ENCODE results near the gene GRID2. TPM values are rescaled to one million over a fixed set of nuclear protein-coding genes. Genes with fewer than 3 reads are reported as not detected.
"Not testable (repeated sequence)": the region's sequence is repeated elsewhere in the genome, so short reads cannot be mapped to it uniquely, and the experiment has no call there.

GRID2 gene
- total RNA-seq, 1 experiment from 2014 or later, result not detected

DNA sequence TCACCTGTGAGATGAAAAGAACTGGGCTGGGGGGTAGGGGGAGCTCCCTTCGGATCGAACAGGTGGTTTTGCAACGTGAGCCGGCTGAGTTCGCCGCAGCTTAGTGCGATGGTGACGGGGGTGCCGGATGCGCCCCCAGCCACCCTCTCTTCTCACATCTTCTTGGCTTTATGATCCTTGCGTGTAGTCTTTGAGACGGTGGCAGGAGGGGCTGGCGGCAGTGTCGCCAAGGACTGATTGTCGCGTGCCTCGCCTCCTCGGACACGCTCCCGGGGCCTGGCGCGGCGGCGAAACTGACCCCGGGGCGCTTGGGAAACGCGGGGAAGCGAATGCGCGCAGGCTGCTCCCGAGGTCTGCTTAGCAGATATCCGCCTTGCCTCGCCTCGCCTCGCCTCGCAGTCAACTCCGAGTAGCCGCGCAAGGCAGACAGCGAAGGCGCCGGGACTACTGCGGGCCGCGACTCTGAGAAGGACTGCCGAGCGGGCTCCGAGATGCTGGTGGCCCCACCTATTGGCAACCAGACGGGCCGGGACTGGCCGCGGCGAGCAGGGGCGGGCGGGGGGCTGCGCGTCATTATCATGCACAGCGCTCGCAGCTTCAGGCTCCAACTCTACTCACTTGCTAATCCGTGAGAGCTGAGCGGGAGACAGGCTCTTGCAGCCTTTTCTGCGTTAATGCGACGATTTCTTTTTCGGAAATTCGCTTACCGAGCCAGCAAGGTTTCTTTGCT lies 1.5 kb downstream of the GRID2 start:
- DNase-seq (ENCODE audit: low spot score), result no peak

DNA sequence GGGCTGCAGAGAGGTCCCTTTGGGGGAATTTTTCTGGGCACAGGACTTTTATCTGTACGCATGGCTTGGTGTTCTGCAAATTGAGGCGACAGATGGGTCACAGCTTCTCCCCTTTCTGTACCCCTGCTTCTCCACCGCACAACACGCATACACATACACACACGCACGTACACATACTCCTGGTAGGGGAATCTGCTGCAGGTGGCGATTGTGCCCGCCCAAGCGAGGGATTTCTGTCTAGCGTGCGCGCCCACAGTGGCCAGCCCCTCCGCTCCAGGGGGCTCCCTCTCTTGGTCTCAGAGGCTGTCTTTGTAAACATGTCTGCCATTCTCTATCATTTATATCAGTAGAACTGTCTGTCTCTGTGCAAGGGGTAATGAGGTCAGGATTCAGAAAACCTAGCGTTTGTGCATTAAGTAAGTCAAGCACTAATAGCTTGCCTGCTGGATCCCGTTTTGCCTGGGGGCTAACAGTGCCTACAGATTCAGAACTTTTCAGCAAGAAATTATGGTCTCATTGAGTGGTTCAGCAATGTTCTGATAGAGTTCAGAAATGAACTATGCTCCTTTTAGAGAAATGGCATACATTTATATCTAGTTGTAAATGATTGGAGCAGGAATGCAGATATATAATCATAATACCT lies 2.2 kb downstream of the GRID2 start:
- DNase-seq (ENCODE audit: low spot score), result no peak

DNA sequence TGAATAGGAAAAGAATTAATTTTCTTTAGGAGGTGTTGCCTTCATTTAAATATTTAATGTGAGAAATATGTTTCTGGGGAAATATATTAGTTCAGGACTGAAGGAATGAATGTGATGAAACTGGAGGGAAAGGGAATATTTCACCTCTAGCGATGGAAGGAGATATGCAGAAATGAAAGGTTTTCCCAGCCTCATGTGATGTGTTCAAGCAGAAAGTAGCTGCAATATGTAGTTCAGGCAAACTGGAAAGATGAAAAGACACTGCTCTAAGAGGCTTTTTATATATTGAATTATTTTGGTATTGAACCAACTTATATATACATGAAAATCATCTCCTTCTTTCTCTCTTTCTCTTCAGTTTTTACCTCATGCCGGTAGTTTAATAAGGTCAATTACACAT lies 3.4 kb downstream of the GRID2 start:
- DNase-seq (ENCODE audit: low spot score), result no peak

DNA sequence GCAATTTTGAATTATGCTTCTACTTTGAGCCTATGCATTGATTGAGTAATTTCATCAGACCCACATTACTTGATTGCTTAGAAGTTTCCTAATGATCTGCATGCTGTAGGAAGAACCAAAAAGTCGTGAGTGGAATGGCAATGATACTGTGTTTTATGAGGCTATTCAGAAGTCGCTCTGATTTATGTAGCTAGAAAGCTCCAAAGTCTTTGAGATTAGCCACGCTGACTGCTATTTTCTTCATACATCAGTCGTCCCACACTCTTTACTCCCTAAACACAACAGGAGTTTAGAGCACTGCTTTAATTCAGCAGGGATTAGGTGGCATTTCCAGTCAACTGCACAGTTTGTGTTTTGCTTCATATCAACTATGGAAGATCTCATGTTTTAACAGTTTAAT lies 4.1 kb downstream of the GRID2 start:
- no peak for DNase-seq (ENCODE audit: low spot score)

DNA sequence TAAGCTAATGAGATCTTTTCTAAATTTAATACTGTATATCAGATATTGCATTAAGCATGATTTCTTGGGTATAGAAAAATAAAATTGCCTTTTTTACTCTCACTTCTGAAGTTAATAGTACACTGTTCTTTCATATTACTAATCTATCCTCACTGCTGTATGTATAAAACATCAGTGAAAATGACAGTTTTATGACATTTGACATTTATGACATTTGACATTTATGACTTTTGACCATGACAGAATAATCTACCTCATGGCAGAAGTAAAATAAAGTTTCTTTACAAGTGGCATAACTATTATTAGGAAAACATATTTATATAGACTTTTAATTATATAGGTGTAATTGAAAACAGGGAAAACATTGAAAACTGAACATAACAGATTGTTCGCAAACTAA lies 13.3 kb downstream of the GRID2 start:
- no peak for DNase-seq (ENCODE audit: low spot score)

DNA sequence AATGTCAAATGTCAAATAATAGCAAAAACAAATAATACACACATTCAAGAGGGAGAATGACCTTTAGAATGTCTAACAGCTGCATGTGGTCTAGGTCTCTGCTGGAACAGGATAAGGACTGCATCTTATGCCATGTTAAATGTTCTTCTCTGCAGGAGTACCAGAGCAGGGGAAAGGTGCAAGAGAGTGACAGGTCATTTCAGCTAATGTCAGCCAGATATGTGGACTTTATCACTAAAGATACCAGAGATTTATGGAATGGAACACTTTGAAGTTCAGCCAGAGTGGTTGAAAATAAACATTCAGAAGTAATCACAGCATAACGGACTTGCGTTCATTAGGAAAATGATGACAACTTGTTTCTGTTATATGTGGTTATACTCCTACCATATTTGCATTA lies 24.3 kb downstream of the GRID2 start:
- no peak for DNase-seq (ENCODE audit: low spot score)

DNA sequence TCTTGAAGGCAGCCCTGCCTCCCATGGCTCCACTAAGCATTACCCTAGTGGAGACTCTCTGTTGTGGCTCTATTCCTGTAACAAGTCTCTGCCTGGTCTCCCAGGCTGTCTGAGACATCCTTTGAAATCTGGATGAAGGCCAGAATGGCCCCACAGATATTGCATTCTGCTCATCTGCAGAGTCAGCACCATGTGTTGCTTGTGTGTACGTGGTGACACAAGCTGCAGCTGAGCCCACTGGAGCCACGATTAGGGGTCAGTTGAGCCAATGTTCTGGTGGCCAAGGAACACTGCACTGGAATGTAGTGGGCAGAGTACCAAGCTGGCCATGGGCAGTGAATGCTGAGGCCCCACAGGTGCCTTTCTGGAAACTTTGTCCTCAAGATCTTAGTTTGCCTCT lies 29.2 kb downstream of the GRID2 start:
- no peak for DNase-seq (ENCODE audit: low spot score)

DNA sequence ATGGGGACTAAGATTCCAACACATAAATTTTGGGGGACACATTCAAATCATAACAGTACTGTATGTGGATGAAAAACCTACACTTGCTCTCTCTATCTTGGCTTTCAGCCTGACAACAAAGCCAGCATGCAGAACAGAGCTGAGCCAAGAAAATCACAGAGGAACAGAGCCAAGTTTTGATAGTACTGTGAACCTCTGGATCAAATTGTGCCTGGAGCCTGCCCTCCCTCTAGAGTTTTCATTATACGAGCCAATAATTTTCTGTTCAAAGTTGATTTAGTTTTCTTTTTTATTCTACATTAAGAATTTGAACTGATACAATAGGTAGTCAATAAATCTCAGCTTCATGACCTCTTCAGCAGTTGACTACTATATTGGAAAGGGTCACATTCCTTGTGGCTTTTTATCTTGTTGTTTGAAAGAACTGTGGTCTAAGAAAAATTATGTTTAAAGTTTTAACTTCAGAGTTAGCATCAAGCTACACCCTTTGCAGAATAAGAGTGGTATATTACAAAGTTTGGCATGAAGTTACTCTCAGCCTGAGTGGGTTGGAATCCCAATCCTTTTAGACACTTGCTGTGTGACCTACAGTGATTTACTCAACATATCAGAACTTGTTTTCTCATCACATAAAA lies 31.1 kb downstream of the GRID2 start:
- peak; percentile 27 for DNase-seq (ENCODE audit: low spot score)

DNA sequence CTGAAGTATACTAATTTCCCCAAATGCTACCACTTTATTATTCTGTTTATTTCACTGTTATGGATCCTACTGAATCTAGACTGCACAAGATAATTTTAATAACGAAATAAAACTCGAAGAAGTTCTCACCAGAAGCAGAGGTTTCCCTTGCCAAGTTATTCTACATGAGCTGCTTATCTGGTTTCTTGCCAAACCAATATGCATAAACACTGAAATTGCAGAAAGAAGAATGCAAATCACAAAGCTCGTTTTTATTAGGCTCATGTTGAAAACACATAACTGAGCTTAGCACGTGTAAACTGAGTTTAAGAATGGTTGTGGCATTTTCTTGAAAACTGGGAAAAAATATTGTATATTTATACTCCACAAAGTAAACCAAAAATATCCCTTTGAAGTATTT lies 35.9 kb downstream of the GRID2 start:
- no peak for DNase-seq (ENCODE audit: low spot score)

DNA sequence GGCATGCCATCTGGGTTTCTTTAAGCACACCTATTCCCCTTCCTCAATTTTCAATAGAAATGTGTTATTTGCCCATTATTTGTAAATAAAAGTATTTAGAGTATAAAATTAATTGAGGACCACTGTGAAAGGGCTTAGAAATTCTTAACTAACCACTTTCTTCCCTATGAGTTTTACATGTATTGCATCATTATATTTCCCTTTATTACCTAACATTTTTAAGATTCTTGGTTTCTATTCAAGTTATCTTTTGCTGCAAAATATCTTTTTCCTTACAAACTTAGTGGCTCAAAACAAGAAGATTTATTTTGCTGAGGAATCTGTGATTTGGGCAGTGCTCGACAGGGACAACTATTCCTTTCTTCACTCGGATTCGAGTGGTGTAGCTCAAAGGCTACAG lies 40.5 kb downstream of the GRID2 start:
- DNase-seq (ENCODE audit: low spot score), result no peak

DNA sequence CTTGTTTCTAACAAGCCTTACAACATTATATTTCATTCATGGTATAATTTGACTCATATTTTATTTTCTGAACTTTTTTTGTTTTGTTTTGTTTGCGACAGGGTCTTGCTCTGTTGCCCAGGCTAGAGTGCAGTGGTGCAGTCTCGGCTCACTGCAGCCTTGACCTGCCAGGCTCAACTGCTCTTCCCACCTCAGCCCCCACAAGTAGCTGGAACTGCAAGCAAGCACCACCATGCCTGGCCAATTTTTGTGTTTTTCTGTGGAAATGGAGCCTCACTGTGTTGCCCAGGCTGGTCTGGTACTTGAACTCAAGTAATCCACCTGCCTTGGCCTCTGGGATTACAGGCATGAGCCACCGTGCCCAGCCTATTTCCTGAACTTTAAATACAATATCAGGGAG lies 42.5 kb downstream of the GRID2 start:
- DNase-seq (ENCODE audit: low spot score), result no peak

DNA sequence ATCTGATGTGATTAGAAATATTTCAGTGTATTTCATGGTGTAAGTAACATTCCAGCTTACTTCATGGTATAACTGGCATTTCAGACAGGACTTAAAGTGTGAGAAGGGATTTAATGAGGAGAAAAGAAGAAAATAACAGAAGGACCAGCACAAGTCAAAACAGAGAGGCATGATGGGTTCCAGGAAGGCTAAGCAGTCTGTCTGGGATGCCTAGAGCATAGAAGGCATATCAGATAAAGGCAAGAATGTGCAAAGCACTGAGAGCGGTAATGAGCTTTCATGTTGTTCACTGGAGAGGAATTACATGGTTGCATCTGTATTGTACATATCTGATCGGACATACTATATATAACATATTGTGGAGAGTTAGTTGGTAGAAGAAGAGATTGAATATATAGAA lies 54.2 kb downstream of the GRID2 start:
- no peak for DNase-seq (ENCODE audit: low spot score)

DNA sequence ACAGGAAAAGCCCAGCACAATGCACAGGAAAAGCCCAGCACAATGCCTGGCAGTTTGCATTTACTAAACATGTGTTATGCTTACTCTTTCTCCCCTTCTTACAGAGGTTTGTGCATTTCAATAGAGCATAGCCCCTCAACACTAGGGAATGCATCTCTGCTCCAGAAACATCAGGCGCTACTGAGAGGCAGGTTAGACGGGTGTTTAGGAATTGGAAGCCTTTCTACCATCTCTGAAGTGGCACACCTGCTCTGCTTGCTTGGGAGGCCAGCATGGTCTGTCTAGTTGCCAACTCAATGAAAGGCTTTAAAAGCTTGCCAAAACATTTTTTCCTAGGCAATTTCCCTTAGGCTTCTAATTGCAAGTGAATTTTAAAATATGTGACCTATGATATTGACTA lies 55.7 kb downstream of the GRID2 start:
- no peak for DNase-seq (ENCODE audit: low spot score)

DNA sequence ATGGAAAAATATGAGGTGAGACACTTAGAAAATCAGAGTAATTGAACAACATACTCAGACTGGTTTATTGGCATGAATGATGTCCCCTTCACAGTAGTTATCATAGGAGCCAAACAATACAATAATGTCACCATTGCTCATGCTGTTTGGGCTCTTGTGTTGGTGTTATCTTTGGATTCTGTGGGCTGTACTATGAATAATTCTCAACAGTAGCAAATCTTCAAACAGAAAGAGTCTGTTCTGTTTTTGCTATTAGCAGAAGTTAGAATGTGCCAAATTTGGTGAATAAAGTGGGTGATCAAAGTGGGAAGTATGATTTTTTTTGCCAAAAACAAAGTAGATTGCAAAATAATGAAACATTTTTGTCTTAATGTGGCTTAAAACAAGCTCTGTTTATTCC lies 58.3 kb downstream of the GRID2 start:
- no peak for DNase-seq (ENCODE audit: low spot score)

DNA sequence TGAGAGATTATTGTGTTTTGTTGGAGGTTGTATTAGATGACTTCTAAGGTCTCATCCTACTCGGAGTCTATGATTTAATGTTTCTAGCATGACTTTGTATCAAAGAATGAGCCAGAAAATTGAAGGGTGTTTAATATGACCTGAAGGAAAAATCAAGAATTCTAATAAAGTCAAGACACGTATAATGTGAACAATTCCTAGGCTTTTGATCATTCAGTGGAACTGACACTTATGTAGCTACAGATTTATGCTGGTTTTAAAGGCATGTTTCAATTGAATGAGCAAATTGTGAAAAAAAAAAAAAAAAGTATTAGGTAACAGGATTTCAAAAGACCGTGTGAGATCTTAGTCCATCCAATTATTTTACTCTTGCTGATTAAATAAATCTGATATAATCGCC lies 64.9 kb downstream of the GRID2 start:
- DNase-seq (ENCODE audit: low spot score), result no peak

DNA sequence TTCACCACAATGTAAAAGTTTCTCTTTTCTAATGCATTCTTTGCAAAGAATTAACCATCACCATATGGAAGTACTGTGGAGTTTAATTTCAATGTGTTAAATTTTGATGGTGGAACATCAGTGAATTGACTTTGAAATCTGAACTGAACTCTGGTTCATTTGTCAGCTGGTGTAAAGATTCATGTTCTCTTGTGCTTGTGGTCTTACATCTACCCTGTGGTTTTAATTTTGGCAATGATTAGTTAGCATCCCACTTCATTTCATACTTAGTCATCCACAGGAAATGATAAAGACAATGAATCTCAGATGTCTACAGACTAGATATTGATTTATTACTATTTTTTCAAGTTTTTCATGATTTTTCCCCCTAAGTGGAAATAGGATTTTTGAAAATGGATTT lies 77.8 kb downstream of the GRID2 start:
- DNase-seq (ENCODE audit: low spot score), result peak; percentile 40

DNA sequence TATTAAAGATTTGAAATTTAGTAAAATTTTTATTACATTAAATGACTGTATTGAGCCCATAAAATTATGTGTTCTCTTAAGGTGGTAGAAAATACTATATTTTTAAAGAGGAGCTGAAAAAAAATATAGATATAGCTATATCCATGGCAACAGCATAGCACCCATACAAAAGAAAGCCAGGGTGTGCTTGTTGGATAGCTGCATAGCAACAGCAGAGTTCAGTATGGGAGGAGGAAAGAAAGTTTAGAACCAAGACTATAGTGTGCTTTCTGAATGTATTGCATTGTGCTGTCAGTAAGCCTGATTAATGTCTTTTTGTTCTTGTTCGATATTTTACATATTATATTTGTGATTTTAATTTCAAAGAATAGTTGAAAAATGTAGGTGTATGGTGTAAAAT lies 78.4 kb downstream of the GRID2 start:
- DNase-seq (ENCODE audit: low spot score), result no peak

DNA sequence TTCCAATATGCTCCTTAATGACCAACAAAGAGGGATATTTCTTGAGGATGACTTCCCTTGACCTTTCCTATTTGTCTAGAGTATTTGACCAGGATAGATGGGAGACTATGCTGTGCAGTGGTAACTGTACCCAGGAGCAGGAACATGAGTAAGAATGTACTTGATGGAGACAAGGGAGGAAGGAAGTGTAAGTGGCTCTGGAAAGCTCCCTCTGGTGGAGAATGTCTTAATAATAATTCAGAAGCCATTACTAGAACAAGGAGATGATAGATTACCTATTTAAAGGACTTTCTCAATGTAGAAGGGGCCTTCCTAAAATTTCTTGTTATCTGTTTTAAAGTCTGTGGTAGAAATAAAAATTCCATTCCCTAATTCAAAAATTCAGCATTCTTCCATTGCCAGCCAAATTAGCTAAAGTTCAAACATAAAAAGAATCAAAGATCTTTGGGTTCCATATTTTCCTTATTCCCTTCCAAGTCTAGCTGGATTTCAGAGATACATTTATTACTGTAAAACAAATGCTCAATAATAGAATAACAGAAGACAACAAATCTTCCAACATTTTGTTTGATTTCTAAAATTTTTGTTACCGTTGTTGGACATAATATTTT lies 83.8 kb downstream of the GRID2 start:
- peak; percentile 66 for DNase-seq (ENCODE audit: low spot score)

DNA sequence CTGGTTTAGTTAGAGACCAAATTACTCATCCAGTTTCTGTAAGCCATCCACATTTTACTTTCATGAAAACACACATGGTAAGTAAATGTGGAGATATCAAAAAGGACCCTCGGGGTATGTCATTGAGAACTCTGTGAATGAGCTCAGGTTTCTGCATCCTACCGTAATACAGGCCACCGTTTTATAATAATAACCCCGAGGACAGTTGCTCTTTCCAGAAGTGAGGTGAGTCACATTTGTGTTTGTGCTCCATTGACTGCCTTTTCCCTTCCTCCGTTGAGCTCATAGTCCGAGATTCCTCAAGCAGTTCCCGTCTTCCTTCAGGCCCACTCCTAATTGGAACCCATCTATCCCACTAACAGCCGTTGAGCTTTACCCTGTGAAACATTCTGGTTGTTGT lies 95.3 kb downstream of the GRID2 start:
- peak; percentile 19 for DNase-seq (ENCODE audit: low spot score)

DNA sequence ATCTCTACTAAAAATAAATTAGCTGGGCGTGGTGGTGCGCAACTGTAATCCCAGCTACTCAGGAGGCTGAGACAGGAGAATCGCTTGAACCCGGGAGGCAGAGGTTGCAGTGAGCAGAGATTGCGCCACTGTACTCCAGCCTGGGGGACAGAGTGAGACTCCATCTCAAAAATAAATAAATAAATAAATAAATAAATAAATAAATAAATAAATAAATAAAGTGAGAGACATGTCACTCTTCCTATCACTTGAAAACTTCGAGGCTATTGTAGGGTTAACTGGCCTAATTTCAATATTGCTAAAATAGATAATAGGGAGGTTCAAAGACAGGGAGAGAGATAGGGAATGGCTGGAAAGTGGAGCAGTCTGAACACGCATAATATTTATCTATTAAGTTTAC lies 99.8 kb downstream of the GRID2 start:
- not testable (repeated sequence) for DNase-seq (ENCODE audit: low spot score)

DNA sequence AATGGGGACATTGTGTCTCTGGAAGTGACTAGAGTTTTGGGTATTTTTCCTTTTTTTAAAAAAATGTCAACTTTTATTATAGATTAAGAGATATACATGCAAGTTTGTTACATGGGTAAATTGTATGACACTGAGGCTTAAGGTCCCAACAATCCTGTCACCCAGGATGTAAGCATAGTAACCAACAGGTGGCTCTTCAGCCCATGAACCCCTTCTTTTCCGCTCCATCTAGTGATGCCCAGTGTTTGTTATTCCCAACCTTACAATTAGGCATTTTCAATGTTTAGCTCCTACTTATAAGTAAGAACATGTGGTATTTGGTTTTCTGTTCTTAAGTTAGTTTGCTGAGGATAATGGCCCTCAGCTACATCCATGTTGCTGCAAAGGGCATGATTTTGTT lies 102.7 kb downstream of the GRID2 start:
- no peak for DNase-seq (ENCODE audit: low spot score)

DNA sequence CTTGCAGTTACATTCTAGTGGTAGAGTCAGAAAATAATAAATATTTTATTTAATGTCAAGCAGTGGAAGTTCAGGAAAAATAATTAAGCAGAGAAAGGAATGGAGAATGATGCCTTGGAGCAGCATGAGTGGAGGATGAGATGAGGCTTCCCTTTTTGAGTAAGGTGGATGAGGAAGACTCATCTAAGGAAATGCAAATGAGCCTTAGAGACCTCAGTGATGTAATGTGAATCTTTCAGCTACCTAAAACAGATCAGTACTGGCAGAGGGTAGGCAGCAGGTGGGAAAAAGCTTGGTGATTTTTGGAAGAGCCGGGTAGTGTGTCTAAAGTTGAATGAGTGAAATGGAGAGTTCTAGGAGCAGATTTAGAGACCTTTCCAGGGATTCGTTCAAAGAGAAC lies 118.2 kb downstream of the GRID2 start:
- no peak for DNase-seq (ENCODE audit: low spot score)

DNA sequence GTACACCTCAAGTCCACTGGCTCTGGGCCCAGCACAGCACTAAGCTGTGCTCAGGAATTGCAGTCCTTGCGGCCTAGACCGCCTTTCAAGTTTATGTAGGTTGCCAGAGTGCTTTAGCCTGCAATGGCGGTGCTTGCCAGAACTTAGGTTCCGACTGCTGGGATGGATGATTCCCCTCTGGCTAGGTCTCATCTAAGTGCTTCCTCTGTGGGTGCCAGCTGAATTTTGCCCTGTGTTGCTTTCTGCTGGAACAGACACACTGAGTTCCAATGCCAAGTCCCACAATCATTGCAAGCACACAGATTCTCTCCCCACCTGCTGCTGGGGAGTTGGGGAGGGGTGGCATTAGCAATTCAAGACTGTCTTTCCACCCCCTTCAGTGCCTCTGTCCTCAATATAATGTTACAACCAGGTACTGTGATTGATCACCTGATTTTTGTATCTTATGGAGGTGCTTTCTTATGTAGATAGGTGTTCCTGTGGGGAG lies 129.5 kb downstream of the GRID2 start:
- DNase-seq (ENCODE audit: low spot score), result no peak
